ENCODE results near the gene AMHR2.
"Not testable (repeated sequence)": the region's sequence is repeated elsewhere in the genome, so short reads cannot be mapped to it uniquely, and the experiment has no call there.

The AMHR2 gene

DNA sequence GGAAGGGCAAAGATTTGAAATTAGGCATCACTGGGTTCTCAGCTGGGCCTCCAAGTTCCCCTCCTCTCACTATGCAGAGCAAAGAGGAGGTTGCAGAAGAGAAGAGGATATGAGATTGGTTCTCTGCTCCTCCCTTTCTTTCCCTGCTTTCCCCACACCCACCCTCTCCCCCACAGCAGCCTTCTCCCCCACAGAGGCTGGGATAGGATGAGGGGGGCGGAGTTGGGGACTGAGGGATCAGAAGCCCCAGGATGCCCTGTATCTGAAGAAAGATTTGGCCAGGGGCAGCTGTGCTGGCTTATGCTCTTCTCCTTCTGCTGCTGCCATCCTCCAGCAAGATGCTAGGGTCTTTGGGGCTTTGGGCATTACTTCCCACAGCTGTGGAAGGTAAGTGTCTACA, at the start of gene AMHR2:
Gene AMHR2 (plus strand): TSS at position 259 of the 400 bp plus-strand sequence. CDS start 80 bp downstream, at position 339.
- no peak for DNase-seq (ENCODE audit: low read depth)

DNA sequence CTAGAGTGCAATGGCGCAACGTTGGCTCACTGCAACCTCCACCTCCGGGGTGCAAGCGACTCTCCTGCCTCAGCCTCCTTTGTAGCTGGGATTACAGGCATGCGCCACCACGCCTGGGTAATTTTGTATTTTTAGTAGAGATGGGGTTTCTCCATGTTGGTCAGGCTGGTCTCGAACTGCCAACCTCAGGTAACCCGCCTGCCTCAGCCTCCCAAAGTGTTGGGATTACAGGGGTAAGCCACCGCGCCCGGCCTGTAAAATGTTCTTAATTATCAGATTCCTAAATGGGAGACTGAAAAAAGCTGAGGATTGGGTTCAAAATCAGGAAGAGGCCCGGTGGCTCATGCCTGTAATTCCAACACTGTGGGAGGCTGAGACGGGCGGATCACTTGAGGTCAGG, 49.4 kb upstream of the AMHR2 start:
- not testable (repeated sequence) for DNase-seq (ENCODE audit: low read depth)

DNA sequence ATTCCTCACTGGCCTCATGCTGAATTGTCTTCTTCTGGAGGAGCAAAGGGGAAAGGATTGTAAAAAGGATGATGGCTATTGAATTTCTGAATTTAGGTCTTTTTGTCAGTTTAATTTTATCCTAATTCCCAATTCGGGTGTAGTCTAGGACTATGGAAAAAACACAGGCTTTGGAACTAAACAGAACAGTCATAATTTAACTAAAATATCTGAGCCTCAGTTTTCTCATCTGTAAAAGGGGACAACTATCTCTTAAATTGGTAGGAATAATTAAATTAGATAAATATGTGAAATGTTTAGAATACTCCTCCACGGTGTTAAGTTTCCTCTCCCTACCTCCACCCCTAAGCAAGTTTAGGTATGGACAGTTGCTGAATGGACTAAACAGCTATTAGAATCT, 46.9 kb upstream of the AMHR2 start:
- DNase-seq (ENCODE audit: low read depth): no peak

DNA sequence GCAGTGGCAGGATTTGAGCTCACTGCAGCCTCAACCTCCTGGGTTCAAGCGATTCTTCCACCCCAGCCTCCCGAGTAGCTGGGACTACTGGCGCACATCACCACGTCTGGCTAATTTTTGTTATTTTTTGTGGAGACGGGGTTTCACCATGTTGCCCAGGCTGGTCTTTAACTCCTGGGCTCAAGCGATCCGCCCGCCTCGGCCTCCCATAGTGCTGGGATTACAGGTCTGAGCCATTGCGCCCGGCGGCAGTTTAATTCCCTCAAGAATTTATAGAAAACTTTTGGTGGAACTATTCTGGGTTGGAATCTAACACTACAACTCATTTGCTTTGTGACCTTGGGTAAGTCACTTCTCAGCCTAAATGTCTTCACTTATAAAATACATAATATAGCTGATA, 45.4 kb upstream of the AMHR2 start:
- no peak for DNase-seq (ENCODE audit: low read depth)

DNA sequence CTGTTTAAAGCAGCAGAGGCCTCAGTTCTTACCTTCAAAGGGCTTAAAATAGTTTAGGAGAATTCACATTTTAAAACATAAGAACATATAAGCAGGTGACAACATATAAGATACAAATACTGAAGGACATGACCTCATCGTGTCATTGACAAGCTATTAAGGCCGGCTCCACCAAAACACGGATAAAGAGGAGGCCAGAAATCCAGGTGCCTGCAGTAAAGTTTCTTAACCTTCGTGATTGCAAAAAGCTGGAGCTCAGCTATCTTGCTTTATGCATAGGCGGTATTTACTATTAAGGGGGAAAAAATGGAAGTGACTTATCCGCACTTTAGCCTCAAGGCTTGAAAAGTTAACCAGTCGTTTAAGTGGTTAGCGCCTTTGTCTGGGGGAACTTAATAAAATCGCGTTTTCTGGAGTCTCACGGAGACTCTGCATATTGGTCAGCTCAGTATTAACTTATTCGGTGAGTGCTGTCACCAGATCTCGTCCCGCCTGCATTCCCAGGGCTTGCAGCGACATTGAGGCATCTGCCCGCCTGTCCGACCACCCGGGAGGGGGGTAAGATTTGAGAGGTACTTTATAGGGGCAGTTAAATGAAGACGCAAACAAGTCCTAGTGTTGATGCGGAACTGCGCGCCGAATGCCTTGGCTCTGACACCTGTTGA, 44.8 kb upstream of the AMHR2 start:
- DNase-seq (ENCODE audit: low read depth): no peak

DNA sequence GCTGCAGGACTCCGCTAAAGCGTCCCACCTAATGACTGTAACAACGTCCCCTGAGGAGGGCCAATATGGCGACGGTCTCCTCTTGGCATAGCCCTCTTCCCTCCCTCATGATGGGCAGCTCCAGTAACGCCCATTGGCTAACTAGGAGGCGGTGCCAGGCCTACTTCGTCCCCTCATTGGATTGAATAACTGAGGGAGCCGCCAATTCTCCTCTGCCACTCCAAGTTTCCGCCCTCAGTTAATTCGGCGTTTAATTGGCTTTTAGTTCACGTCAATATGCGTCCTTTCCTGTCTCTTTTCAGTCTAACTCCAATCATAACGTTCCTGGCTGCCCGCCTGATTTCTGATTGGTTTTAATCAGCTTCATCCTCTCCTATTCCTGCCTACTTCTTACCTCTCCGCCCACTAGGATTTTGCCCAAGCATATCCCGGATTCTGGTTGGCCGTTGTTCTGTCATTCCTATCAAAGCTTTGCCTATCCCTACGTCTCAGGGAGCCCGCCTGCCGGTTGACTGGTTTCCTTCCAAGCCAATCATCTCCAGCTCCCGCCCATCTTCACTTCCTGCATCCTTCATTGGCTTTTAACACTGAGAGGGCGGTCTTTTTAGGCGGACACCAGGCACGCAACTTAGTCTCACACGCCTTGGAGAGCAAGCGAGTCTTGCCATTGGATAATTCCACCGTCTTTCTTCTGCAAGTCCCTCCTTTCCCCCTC, 44.1 kb upstream of the AMHR2 start:
- DNase-seq (ENCODE audit: low read depth): peak; percentile 100

DNA sequence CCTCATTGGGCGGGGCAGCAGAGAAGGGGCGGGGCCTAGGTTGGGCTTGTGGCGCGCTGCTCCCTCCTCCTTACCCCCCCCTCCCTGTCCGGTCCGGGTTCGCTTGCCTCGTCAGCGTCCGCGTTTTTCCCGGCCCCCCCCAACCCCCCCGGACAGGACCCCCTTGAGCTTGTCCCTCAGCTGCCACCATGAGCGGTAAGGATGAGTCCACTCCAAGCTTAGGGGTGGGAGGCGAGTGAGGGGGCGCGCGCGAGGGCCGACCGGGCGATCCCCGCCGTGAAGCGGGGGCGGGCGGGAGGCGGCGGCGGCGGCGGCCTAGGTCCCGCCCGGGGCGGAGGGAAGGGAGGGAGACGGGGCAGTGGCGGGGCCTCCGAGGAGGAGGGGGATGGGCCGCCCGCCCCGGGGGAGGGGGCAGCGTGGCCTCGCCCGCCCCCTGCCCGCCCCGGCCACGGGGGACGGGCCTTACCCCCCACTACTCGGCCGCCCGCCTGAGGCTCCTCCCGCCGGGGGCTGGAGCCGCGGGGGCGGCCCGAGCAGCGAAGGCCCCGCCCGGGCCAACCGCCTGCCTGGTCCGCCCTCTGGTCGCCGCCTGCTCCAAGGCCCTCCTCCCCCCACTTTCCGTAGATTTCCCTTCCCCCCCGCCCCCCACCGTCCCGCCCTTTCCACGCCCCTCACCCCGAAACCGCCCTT, 43.4 kb upstream of the AMHR2 start, which contains the start of gene SP1:
Gene SP1 (plus strand): TSS at position 73 of the 690 bp plus-strand sequence. CDS start 116 bp downstream, at position 189.
- DNase-seq (ENCODE audit: low read depth): peak; percentile 93

DNA sequence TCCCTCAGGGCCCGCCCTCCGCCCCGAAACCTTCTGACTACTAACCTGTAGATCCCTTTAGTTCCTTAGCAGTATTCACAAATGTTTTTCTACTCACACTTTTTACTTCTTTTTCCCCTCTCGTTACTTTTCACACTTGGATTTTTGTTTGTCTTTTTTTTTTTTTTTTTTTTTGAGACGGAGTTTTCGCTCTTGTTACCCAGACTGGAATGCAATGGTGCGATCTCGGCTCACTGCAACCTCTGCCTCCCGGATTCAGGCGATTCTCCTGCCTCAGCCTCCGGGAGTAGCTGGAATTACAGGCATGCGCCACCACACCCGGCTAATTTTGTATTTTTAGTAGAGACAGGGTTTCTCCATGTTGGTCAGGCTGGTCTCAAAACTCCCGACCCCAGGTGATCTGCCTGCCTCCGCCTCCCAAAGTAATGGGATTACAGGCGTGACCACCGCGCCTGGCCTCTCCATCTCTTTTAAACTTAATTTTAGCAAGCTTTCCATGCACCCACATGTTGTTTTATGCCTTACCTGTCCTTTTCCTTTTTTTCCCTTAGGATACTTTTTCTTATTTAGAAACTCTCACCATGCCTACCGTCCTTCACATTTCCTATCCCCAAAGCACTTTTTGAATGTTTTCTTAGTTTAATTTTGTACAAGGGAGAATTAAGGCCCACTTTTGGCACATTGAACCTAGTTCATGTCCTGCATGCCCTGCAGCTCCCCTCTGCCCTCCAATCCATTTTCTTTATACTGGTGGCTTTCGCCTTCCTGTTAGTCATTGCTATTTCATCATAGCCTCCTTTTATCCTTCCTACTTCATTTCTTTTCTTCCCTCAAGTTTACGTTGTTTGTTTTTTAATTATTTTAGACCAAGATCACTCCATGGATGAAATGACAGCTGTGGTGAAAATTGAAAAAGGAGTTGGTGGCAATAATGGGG, 42.6 kb upstream of the AMHR2 start:
- DNase-seq (ENCODE audit: low read depth): peak; percentile 63

DNA sequence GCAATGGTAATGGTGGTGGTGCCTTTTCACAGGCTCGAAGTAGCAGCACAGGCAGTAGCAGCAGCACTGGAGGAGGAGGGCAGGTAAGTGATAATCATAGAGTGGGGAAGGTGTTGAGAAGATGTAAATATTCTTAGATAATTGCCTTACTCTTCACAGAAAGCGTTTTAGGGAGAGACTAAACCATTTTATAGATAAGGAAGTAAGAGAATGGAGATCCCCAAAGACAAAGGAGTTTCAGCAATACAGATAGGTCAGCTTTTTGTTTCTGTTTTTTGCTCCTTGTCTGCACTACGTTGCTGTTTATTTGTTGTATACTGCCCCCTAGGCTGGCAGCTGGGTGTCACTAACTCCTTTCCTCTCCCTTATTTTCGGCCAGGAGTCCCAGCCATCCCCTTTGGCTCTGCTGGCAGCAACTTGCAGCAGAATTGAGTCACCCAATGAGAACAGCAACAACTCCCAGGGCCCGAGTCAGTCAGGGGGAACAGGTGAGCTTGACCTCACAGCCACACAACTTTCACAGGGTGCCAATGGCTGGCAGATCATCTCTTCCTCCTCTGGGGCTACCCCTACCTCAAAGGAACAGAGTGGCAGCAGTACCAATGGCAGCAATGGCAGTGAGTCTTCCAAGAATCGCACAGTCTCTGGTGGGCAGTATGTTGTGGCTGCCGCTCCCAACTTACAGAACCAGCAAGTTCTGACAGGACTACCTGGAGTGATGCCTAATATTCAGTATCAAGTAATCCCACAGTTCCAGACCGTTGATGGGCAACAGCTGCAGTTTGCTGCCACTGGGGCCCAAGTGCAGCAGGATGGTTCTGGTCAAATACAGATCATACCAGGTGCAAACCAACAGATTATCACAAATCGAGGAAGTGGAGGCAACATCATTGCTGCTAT, 41.7 kb upstream of the AMHR2 start:
- DNase-seq (ENCODE audit: low read depth): peak; percentile 50

DNA sequence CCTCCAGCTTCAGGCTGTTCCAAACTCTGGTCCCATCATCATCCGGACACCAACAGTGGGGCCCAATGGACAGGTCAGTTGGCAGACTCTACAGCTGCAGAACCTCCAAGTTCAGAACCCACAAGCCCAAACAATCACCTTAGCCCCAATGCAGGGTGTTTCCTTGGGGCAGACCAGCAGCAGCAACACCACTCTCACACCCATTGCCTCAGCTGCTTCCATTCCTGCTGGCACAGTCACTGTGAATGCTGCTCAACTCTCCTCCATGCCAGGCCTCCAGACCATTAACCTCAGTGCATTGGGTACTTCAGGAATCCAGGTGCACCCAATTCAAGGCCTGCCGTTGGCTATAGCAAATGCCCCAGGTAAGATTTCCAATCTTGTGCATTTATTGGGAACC, 40.4 kb upstream of the AMHR2 start:
- DNase-seq (ENCODE audit: low read depth): no peak

DNA sequence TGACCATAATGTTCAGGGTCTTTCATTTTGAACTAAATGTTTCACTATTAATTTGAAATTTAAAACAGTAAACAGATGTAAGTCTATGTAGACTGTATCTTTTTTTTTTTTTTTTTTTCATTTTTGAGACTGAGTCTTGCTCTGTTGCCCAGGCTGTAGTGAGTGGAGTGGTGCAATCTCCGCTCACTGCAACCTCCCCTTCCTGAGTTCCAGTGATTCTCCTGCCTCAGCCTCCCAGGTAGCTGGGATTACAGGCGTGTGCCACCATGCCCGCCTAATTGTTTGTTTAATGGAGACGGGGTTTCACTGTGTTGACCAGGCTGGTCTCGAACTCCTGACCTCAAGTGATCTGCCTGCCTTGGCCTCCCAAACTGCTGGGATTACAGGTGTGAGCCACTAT, 37.3 kb upstream of the AMHR2 start:
- DNase-seq (ENCODE audit: low read depth): not testable (repeated sequence)

DNA sequence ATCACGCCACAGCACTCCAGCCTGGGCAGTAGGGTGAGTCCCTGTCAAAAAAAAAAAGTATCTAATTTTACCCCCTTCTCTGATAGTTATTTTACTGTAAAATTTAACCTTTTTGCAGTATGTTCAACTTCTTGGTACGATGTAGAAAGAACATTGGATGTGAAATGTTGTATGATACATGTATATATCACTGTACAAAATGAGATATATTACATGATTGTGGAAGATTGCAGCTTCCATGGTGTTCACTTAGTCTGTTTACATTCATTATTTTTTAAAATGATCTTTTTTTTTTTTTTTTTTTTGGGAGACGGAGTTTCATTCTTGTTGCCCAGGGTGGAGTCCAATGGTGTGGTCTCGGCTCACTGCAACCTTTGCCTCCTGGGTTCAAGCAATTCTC, 34.7 kb upstream of the AMHR2 start:
- no peak for DNase-seq (ENCODE audit: low read depth)

DNA sequence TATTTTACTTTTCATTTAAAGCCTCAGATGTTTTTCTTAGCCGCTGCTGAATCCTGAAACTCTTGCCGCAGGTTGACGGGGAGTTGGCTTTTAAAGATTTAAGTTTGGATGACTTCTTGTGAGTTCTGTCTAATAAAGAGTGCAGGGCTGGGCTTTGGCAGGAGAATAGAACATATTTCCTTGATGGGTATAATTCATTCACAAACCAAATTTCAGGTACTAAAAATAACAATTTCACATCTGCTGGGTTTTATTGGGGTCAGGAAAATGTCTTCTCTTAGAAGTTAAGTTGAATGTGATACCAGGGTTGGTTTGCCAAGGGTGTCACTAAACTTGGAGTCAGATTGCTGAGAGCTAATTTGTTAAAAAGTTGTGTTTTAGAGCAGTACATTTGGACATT, 34.0 kb upstream of the AMHR2 start:
- DNase-seq (ENCODE audit: low read depth): no peak

DNA sequence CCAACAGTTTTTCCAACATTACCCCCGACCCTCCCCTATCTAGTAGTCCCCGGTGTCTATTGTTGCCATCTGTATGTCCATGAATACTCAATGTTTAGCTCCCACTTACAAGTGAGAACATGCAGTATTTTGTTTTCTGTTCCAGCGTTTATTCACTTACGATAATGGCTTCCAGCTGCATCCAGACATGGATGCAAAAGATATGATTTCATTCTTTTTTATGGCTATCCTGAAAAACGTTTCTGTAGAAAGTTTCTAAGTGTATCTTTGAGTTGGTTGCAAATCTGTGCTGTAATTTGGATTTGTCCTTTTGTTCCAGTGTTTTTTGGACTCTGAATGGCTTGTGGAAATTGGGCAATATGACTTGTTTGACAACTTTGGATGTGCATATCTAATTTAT, 31.9 kb upstream of the AMHR2 start:
- no peak for DNase-seq (ENCODE audit: low read depth)

DNA sequence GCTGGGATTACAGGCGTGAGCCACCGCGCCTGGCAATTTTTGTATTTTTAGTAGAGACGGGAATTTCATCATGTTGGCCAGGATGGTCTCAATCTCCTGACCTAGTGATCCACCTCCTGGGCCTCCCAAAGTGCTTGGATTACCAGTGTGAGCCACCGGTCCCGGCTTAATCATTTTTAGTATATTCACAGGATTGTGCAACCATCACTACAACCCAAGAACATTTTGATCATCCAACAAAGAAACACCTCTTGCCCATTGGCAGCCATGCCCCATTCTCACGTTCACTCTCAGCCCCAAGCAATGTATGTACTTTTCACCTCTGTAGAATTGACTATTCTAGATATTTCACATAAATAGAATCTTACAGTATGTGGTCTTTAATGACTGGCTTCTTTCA, 23.8 kb upstream of the AMHR2 start:
- DNase-seq (ENCODE audit: low read depth): no peak

DNA sequence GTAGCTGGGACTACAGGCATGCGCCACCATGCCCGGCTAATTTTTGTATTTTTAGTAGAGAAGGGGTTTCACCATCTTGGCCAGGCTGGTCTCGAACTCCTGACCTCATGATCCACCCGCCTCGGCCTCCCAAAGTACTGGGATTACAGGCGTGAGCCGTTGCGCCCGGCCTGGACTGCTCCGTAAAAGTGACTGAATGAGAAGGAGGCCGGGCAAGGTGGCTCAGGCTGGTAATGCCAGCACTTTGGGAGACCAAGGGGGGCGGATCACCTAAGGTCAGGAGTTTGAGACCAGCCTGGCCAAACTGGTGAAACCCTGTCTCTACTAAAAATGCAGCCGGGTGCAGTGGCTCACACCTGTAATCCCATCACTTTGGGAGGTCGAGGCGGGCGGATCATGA, 21.3 kb upstream of the AMHR2 start:
- not testable (repeated sequence) for DNase-seq (ENCODE audit: low read depth)

DNA sequence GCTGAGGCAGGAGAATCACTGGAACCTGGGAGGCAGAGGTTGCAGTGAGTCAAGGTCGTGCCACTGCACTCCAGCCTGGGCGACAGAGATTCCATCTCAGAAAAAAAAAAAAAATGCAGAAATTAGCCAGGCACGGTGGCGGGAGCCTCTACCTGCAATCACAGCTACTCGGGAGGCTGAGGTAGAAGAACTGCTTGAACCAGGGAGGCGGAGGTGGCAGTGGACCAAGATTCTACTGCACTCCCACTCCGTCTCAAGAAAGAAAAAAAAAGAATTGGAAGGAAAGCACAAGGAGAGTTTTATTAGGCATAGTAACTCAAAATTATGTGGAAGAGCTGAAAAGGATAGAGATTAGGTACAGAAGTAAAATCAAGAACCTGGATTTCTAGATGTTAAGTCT, 20.8 kb upstream of the AMHR2 start:
- no peak for DNase-seq (ENCODE audit: low read depth)

DNA sequence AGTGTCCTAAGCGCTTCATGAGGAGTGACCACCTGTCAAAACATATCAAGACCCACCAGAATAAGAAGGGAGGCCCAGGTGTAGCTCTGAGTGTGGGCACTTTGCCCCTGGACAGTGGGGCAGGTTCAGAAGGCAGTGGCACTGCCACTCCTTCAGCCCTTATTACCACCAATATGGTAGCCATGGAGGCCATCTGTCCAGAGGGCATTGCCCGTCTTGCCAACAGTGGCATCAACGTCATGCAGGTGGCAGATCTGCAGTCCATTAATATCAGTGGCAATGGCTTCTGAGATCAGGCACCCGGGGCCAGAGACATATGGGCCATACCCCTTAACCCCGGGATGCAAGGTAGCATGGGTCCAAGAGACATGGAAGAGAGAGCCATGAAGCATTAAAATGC, 12.7 kb upstream of the AMHR2 start:
- no peak for DNase-seq (ENCODE audit: low read depth)

DNA sequence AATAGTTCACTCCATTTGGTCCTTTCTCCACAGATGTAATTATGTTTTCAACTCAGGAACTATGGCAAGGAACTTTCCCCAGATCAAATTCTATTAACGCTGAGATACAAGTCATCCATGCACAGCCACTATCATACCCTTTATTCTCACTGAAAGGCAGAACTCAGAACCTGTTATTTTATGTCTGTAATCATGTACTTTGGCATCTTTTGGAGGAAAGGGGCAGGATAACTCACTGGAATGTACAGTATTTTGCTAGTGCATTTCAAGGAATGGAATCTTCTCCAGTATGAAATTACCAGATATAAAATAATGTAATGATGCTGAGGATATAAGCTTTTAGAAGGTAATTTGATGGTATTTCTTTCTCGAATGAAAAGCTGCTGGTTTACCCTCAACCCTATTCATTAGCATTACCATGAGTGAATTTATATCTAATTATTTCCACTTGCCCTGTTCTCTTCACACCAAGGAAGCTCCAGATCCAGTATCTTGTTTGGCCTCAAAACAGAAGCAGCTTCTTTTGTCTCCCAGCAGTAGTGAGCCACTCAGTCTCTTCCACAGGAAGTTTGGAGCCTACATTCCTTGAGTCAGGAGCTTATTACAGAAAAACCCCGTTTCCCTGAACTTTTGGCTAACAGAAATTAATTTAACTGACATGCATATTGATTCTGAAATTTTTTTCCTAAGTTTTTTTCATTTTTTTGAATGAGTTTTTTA, 10.0 kb upstream of the AMHR2 start:
- DNase-seq (ENCODE audit: low read depth): no peak

DNA sequence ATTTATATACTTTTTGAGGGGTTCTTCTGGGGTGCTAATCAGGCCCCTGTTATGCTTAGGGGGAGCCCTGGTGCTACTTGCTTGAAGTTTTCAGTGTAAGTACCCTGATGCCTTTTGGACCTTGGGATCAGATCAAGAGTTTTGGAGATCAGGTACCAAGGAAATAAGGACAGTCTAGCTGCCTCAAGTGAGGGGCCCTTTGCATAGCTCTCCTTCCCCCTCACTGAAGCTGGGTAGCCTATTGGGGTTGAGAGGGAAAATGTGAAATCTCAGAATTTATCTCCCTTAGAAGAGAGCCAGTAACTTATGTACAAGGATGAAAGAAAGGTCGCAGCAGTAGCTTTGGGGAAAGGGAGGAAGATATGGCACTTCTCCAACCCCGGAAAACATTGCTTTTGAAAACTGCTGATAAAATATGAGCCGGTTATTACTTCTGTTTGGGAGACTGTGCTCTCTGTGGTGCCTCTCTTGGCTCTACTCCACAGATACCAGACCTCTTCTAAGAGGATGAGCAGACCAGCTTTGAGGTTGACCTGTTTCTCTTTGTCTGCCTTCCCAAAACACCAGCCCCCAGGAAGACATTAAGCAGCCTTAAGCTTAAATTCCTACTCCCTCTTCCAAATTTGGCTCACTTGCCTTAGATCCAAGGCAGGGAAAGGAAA, 8.8 kb upstream of the AMHR2 start:
- peak; percentile 57 for DNase-seq (ENCODE audit: low read depth)

Measured in amniotic epithelial cell (primary cell).